Left lung (tissue), 10 donors: Measurements from ENCODE around the gene KLF14. TPM values are rescaled to one million over a fixed set of nuclear protein-coding genes. Genes with fewer than 3 reads are reported as not detected.

Experiments used
- ATAC-seq: fragments of 200-7000 bp; cut with Tn5 transposase; one replicate; pipeline ENCODE4 v1.9.1; 2020; ENCODE audit warnings: moderate library complexity
- DNase-seq, 4 donors: peaks; one replicate each; pipeline ENCODE4 v3.0.0-alpha.2; 2013 to 2020
- H3K27ac ChIP-seq, 2 donors: fragments of 200-600 bp; sonication (generic) in 1 of 2; one replicate each; pipeline versions ENCODE4 v1.5.0 to v1.8.0; 2020 to 2021
- H3K27me3 ChIP-seq, 2 donors: fragments of 200-600 bp; sonication (generic) in 1 of 2; one replicate each; pipeline versions ENCODE4 v1.5.0 to v1.8.0; 2020 to 2021
- H3K36me3 ChIP-seq, 2 donors: fragments of 200-600 bp; sonication (generic) in 1 of 2; one replicate each; pipeline versions ENCODE4 v1.5.0 to v1.8.0; 2020 to 2021
- H3K4me1 ChIP-seq, 2 donors: fragments of 200-600 bp; one replicate each; pipeline ENCODE4 v1.8.0; 2021
- H3K4me3 ChIP-seq, 2 donors: fragments of 200-600 bp; sonication (generic) in 1 of 2; one replicate each; pipeline versions ENCODE4 v1.5.0 to v1.8.0; 2020 to 2021; ENCODE audit warnings: mild to moderate bottlenecking in 1 of 2
- H3K9me3 ChIP-seq, 2 donors: fragments of 200-600 bp; sonication (generic) in 1 of 2; one replicate each; pipeline versions ENCODE4 v1.5.0 to v1.8.0; 2020 to 2021
- intact Hi-C, 2 donors: fragments of 100-400 bp; cut with DNase I; formaldehyde crosslinking; loops; one replicate each; pipeline versions ENCODE4 v1.11.2 to v1.14.2; 2022
- polyA plus RNA-seq, 6 donors: library from polyadenylated mRNA; unstranded; fragments of 120-200 nt; gene quantifications; one replicate each; pipeline ENCODE4 v1.2.1, GENCODE V29; 2013; ENCODE audit not compliant: insufficient read length in 6 of 6
- total RNA-seq, 2 donors: library from RNA; stranded (reverse); fragmentation: NEBNext Ultra II Directional; extraction: Animal tissue kit (Norgen Biotek cat#: 25700); gene quantifications; one replicate each; pipeline ENCODE4 v1.2.1, GENCODE V29; 2021
- TF ChIP-seq, protein P1 (sequence below), 2 donors: fragments of 200-600 bp; sonication (generic) in 1 of 2; IDR thresholded peaks; one replicate each; pipeline versions ENCODE4 v1.5.0 to v1.8.0; 2021; ENCODE audit warnings: antibody characterized with exemption in 2 of 2
- donor health status: DM: no; HTN: yes; CAD: no.
- donor health status: DM: no; HTN: no; CAD: no.

KLF14 gene
- total and polyA plus RNA-seq, 8 donors: 0.07 to 0.29 (median 0.15) TPM; not detected in 2

DNA sequence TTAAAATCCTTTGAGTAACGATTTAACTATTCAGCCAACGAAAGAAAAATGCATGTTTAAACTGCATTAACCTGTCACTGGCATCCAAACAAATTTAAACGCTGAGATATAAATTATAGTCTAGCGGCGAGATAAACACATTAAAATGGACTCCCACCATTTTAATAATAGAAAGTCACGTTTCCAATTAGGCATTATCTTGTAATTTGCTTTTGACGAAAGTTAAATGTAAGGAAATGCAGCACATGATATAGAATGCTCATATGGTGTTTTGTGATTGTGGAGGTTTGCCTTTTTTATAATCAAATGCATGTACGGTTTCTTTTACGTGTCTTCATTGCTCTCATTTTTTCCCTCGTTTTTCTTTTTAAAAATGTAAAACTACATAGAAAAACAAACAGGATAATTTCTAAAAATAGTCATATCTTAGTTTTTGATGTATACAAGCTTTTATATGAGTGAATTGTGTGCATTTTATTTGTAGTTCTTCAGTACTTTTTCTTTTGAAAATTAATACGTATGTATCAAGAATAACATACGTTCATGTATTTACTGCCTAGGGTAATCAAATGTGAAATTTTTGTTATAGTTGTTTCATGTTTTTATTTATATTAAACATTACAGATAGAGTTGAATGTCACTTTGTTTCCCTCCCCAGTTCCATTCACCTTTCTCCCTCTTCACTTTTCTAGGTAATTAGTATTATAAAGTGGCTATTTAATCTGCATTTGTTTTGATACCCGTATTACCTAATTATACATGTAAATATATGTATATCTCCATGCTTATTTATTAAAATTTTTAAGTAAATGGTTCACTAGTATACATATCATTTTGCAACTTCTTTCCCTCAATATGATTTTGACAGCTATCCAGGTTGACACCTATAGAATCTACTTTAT is 1.1 kb upstream of the KLF14 start:
- TF ChIP-seq, protein P1, sequence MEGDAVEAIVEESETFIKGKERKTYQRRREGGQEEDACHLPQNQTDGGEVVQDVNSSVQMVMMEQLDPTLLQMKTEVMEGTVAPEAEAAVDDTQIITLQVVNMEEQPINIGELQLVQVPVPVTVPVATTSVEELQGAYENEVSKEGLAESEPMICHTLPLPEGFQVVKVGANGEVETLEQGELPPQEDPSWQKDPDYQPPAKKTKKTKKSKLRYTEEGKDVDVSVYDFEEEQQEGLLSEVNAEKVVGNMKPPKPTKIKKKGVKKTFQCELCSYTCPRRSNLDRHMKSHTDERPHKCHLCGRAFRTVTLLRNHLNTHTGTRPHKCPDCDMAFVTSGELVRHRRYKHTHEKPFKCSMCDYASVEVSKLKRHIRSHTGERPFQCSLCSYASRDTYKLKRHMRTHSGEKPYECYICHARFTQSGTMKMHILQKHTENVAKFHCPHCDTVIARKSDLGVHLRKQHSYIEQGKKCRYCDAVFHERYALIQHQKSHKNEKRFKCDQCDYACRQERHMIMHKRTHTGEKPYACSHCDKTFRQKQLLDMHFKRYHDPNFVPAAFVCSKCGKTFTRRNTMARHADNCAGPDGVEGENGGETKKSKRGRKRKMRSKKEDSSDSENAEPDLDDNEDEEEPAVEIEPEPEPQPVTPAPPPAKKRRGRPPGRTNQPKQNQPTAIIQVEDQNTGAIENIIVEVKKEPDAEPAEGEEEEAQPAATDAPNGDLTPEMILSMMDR (IDR thresholded peaks at IDR 0.05): no peak
- ATAC-seq (no peak), DNase-seq (peak in 2 of 4 donors; percentile 14 to 36)
- Histone ChIP-seq H3K9me3 (peaks cover 0 to 15% of the 10 kb centered on the region in 2 donors), H3K4me1 (no peaks in the 10 kb centered on the region), H3K27me3 (peaks cover 89 to 100% of the 10 kb centered on the region in 2 donors), H3K4me3 (peak overlapping the region in 1 of 2 donors; percentile 46), H3K36me3 (no peaks in the 10 kb centered on the region), H3K27ac (no peak overlapping the region)
- intact Hi-C loops: no loop called here

DNA sequence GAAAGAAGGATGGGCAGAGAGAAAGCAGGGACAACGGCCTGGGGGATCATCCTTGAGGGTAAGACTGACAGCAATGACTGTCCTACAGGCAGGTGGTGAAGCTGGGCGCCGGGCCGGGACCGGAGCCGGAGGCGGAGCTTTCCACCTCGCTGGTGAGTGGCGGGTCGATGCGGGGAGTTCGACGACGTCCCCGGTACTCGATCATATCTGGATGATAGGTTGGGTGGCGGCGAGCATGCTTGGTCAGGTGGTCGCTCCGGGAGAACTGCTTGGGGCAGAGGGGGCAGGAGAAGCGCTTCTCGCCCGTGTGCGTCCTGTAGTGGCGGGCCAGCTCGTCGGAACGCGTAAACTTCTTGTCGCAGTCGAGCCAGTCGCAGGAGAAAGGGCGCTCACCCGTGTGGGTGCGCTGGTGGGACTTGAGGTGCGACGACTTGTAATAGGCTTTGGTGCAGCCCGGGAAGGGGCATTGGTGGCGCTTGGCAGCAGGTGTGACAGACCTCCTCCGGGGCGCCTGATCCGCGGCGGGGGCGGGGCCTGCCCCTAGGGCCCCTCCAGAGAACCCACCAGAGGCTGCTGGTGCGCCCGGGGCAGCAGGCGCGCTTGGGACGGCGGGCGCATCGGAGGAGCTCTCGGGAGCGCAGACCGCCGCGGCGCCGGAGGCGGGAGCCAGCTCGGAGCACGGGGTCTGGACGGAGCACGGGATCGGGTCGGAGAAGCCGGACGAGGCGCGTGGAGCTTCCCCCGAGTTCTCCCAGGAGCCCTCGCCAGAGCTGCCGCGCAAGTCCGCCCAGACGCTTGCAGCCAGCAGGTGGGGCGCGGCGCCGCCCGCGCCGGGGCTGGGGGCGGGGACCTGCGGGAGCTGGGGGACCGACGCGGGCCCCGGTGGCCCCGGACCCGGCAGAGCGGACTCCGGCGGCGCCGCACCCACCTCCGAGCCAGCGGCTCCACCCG is 752 bp downstream of the KLF14 start:
- peak; percentile 68 for ATAC-seq

DNA sequence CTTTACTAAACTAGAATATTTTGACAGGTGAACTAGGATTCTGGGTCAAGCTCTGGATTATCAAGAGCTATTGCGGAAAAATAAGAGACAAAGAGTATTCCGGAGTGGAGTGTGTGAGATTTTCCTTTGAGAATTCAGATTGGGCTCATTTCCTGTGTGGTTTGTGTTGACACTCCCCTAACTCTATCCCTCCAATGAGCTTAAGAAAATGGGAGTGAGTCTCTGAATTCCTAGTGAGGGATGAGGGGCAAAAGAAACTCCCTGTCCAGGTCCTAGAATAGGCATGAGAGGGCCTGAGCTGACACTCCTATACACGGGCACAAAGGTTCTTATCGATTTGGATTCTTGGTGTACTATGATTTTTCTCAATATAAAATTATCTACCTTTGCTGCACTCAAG is 10.2 kb downstream of the KLF14 start:
- TF ChIP-seq, protein P1 (IDR thresholded peaks at IDR 0.05): no peak
- Histone ChIP-seq H3K36me3 (no peaks in the 10 kb centered on the region), H3K4me3 (no peak overlapping the region), H3K4me1 (no peaks in the 10 kb centered on the region), H3K27me3 (peaks cover 0 to 42% of the 10 kb centered on the region in 2 donors), H3K9me3 (no peaks in the 10 kb centered on the region), H3K27ac (no peak overlapping the region)
- ATAC-seq (no peak), DNase-seq (no peak)
- intact Hi-C loops: loop anchor here in 1 of 2 donors (10.0 kb wide), 1 partner anchor 649 kb away; the partner anchor contains the start of gene KLHDC10

More for the DNA sequence above, 752 bp downstream of the KLF14 start:
- no peak overlapping the region for H3K27ac ChIP-seq
- TF ChIP-seq, protein P1 (IDR thresholded peaks at IDR 0.05): no peak
- peaks cover 76 to 92% of the 10 kb centered on the region in 2 donors for H3K27me3 ChIP-seq
- DNase-seq: peak in 3 of 4 donors; percentile 36 to 90 (median 37)
- no peaks in the 10 kb centered on the region for H3K4me1 ChIP-seq
- intact Hi-C loops: no loop called here
- peak overlapping the region; percentile 10 to 46 for H3K4me3 ChIP-seq
- no peaks in the 10 kb centered on the region for H3K36me3 ChIP-seq
- H3K9me3 ChIP-seq: peaks cover 0 to 15% of the 10 kb centered on the region in 2 donors

DNA sequence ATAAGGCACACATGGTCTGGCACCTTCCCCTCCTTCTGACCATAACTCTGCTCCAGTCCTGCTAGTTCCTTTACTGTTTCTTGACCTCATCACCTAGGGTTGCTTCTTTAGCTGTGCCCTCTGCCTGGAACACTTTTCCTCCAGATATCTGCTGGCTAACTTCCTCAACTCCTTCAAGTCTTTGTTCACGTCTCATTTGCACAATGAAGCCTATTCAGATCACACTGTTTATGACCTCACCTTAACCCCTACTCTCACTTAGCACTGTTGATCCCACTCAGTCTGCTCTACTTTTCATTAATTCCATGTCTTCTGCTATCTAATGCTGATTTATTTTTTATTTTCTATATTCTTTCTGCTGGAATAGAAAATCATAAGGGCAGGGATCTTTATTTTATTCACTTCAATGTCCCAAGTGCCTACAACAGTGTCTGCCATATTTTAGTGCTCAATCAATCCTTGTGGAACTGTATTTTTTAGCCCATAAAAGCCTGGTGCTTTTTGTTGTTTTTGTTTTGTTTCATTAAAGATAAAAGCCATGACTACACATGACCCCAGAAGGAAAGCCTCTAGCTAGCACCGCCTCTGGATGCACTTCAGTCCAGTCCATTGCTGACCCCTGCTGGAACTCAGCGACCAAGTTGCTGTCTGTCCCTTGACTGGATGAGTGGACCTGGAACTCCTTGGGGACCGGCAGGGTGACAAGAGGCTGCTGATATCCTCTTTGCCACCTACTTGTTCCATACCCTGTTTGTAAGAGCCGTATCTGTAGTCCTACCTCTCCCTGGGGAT is 12.3 kb downstream of the KLF14 start:
- peak; percentile 96 for ATAC-seq
- H3K27ac ChIP-seq: no peak overlapping the region
- intact Hi-C loops: loop anchor here in 1 of 2 donors (10.0 kb wide), 1 partner anchor 647 kb away; the partner anchor contains the start of gene KLHDC10
- no peaks in the 10 kb centered on the region for H3K4me1 ChIP-seq
- H3K4me3 ChIP-seq: no peak overlapping the region
- TF ChIP-seq, protein P1 (IDR thresholded peaks at IDR 0.05): peak; percentile 32 to 45
- no peaks in the 10 kb centered on the region for H3K9me3 ChIP-seq
- no peaks in the 10 kb centered on the region for H3K36me3 ChIP-seq
- DNase-seq: peak in 3 of 4 donors; percentile 58 to 92 (median 72)
- peaks cover 0 to 33% of the 10 kb centered on the region in 2 donors for H3K27me3 ChIP-seq
